Spleen (tissue), 11 donors: ENCODE measurements around the gene MRTFB. TPM values are rescaled to one million over a fixed set of nuclear protein-coding genes. Genes with fewer than 3 reads are reported as not detected.

Experiments used
- DNase-seq: peaks from one replicate; pipeline ENCODE4 v3.0.0-alpha.2; 2020
- H3K27ac ChIP-seq, 8 donors: fragments of 200-600 bp; sonication (generic) in 7 of 8; 1 replicate in 4 of 8; 2 replicates in 4 of 8; pipeline versions ENCODE4 v1.5.0 to v1.8.0; 2016 to 2021; ENCODE audit warnings: inconsistent platforms in 4 of 8, mild to moderate bottlenecking in 4 of 8, moderate library complexity in 1 of 8
- H3K27me3 ChIP-seq, 7 donors: fragments of 200-600 bp; sonication (generic) in 6 of 7; replicated peaks in 1 of 7; 1 replicate in 4 of 7; 2 replicates in 3 of 7; pipeline versions ENCODE4 v1.5.0 to v1.8.0; 2016 to 2021; ENCODE audit warnings: inconsistent platforms in 3 of 7, mild to moderate bottlenecking in 1 of 7
- H3K36me3 ChIP-seq, 6 donors: fragments of 200-600 bp; sonication (generic) in 5 of 6; 1 replicate in 4 of 6; 2 replicates in 2 of 6; pipeline versions ENCODE4 v1.5.0 to v1.8.0; 2016 to 2021; ENCODE audit warnings: inconsistent platforms in 2 of 6
- H3K4me1 ChIP-seq, 6 donors: fragments of 200-600 bp; sonication (generic) in 5 of 6; 1 replicate in 3 of 6; 2 replicates in 3 of 6; pipeline versions ENCODE4 v1.5.0 to v1.8.0; 2016 to 2021; ENCODE audit warnings: inconsistent platforms in 3 of 6
- H3K4me3 ChIP-seq, 8 donors: fragments of 200-600 bp; sonication (generic) in 7 of 8; 1 replicate in 4 of 8; 2 replicates in 4 of 8; pipeline versions ENCODE4 v1.5.0 to v1.8.0; 2016 to 2021; ENCODE audit warnings: inconsistent platforms in 4 of 8, mild to moderate bottlenecking in 4 of 8, moderate library complexity in 2 of 8
- H3K9me3 ChIP-seq, 8 donors: fragments of 200-600 bp; sonication (generic) in 7 of 8; 1 replicate in 4 of 8; 2 replicates in 4 of 8; pipeline versions ENCODE4 v1.5.0 to v1.8.0; 2016 to 2021; ENCODE audit warnings: inconsistent platforms in 4 of 8
- CTCF ChIP-seq, 11 experiments: fragments of 200-600 bp in 7 of 11; fragments of 450-650 bp in 4 of 11; sonication (generic) in 4 of 11; IDR thresholded peaks in 8 of 11; conservative IDR thresholded peaks in 3 of 11; 1 replicate in 7 of 11; 2 replicates in 4 of 11; pipeline versions ENCODE4 v1.4.0 to v1.8.0; 2016 to 2021; ENCODE audit warnings: antibody characterized with exemption in 11 of 11, inconsistent platforms in 4 of 11, mild to moderate bottlenecking in 1 of 11
- POLR2A ChIP-seq, 3 donors: fragments of 450-650 bp; IDR thresholded peaks; one replicate each; pipeline ENCODE4 v1.5.1; 2017; ENCODE audit warnings: antibody characterized with exemption in 3 of 3, mild to moderate bottlenecking in 1 of 3
- POLR2AphosphoS5 ChIP-seq, 3 donors: sonication (generic); formaldehyde crosslinking; IDR thresholded peaks; one replicate each; pipeline ENCODE4 v1.5.1; 2017; ENCODE audit warnings: antibody characterized with exemption in 3 of 3
- WGBS, 5 donors: extraction: QIAGEN DNeasy Blood & Tissue Kit in 3 of 5; methylation state at CpG; one replicate each; pipeline versions ENCODE4 v1.1.5 to v1.1.7; 2013 to 2018; 5-methylcytosine and 5-hydroxymethylcytosine counted together
- intact Hi-C: fragments of 100-400 bp; cut with DNase I; formaldehyde crosslinking; loops from one replicate; pipeline ENCODE4 v1.15.0; 2023; ENCODE audit warnings: low total_unique reads
- polyA plus RNA-seq, 3 donors: library from polyadenylated mRNA; stranded (reverse); fragments of 200-250 nt; gene quantifications; one replicate each; pipeline ENCODE4 v1.2.1, GENCODE V29; 2013
- total RNA-seq, 7 donors: library from RNA; depleted of rRNA in 3 of 7; stranded (reverse); fragments of >200 nt in 3 of 7; fragmentation: NEBNext Ultra II Directional in 4 of 7; extraction: Animal tissue kit (Norgen Biotek cat#: 25700) in 4 of 7; gene quantifications; one replicate each; pipeline versions ENCODE4 v1.1.0 to v1.2.1, GENCODE V29; 2016 to 2021
- donor health status: healthy with polysubstance abuse.
- donor health status: DM: no; HTN: no; CAD: no; lungs with moderate emphysema.
- donor health status: DM: no; HTN: no; CAD: no.
- donor health status: Bipolar disorder and iron deficiency.
- donor health status: healthy.
- donor health status: DM: no; HTN: no; CAD: no.
- donor health status: DM: yes; HTN: yes; CAD: no.

The MRTFB gene
- total and polyA plus RNA-seq, 10 donors = 2.3 to 39.3 (median 29.9) TPM

- Histone ChIP-seq H3K9me3 (peaks cover 0 to 14% (median 7%) of the 10 kb centered on the region in 8 donors), H3K27ac (no peak overlapping the region), H3K4me1 (no peaks in the 10 kb centered on the region), H3K4me3 (no peak overlapping the region), H3K27me3 (no peaks in the 10 kb centered on the region), H3K36me3 (peaks cover 0 to 27% (median 8%) of the 10 kb centered on the region in 6 donors)
- no peak for DNase-seq
- WGBS, 5 donors = 91 to 100% (median 93%) methylated on average over 1 of the region's 1 CpG
- TF ChIP-seq POLR2AphosphoS5 (IDR thresholded peaks at IDR 0.05) (no peak), CTCF (IDR thresholded peaks at IDR 0.05 in 8 of 11, conservative IDR thresholded peaks at IDR 0.05 in 3 of 11) (no peak), POLR2A (IDR thresholded peaks at IDR 0.05) (no peak)
- intact Hi-C loops = no loop called here
These were observed 68.8 kb downstream of the MRTFB start for GRCh38 chr16:14139872-14140271.

GRCh38 chr16:14140923-14141322 lies 69.8 kb downstream of the MRTFB start:
- Histone ChIP-seq H3K27ac (no peak overlapping the region), H3K4me3 (no peak overlapping the region), H3K36me3 (peaks cover 0 to 27% (median 8%) of the 10 kb centered on the region in 6 donors), H3K4me1 (no peaks in the 10 kb centered on the region), H3K27me3 (no peaks in the 10 kb centered on the region), H3K9me3 (peaks cover 0 to 14% (median 7%) of the 10 kb centered on the region in 8 donors)
- TF ChIP-seq POLR2A (IDR thresholded peaks at IDR 0.05) (no peak), POLR2AphosphoS5 (IDR thresholded peaks at IDR 0.05) (no peak), CTCF (IDR thresholded peaks at IDR 0.05 in 8 of 11, conservative IDR thresholded peaks at IDR 0.05 in 3 of 11) (no peak)
- WGBS, 5 donors = 93 to 99% (median 94%) methylated on average over 5 of the region's 5 CpGs
- DNase-seq = no peak
- intact Hi-C loops = no loop called here

- Histone ChIP-seq H3K36me3 (peaks cover 0 to 8% (median 0%) of the 10 kb centered on the region in 6 donors), H3K4me3 (no peak overlapping the region), H3K27ac (no peak overlapping the region), H3K9me3 (no peaks in the 10 kb centered on the region), H3K4me1 (peaks cover 0 to 9% (median 0%) of the 10 kb centered on the region in 6 donors), H3K27me3 (no peaks in the 10 kb centered on the region)
- DNase-seq = no peak
- intact Hi-C loops = no loop called here
- TF ChIP-seq POLR2A (IDR thresholded peaks at IDR 0.05) = no peak
- no peak for TF ChIP-seq POLR2AphosphoS5 (IDR thresholded peaks at IDR 0.05)
- no peak for TF ChIP-seq CTCF (IDR thresholded peaks at IDR 0.05 in 8 of 11, conservative IDR thresholded peaks at IDR 0.05 in 3 of 11)
These were observed 75.3 kb downstream of the MRTFB start for GRCh38 chr16:14146445-14146844.

GRCh38 chr16:14148016-14148415 lies 76.9 kb downstream of the MRTFB start:
- H3K36me3 ChIP-seq = no peaks in the 10 kb centered on the region
- 76 to 93% (median 91%) methylated on average over 2 of the region's 2 CpGs for WGBS, 5 donors
- intact Hi-C loops = no loop called here

More at GRCh38 chr16:14148016-14148415, 76.9 kb downstream of the MRTFB start:
- no peaks in the 10 kb centered on the region for H3K9me3 ChIP-seq
- H3K27me3 ChIP-seq = no peaks in the 10 kb centered on the region
- DNase-seq = no peak
- no peak for TF ChIP-seq CTCF (IDR thresholded peaks at IDR 0.05 in 8 of 11, conservative IDR thresholded peaks at IDR 0.05 in 3 of 11)
- no peak overlapping the region for H3K4me3 ChIP-seq
- H3K27ac ChIP-seq = no peak overlapping the region
- H3K4me1 ChIP-seq = peaks cover 0 to 9% (median 0%) of the 10 kb centered on the region in 6 donors
